ENCODE results near the gene GRAMD1B.
A peak's percentile ranks its signal among the peaks of the same experiment; 100 is the strongest.

GRAMD1B gene

DNA sequence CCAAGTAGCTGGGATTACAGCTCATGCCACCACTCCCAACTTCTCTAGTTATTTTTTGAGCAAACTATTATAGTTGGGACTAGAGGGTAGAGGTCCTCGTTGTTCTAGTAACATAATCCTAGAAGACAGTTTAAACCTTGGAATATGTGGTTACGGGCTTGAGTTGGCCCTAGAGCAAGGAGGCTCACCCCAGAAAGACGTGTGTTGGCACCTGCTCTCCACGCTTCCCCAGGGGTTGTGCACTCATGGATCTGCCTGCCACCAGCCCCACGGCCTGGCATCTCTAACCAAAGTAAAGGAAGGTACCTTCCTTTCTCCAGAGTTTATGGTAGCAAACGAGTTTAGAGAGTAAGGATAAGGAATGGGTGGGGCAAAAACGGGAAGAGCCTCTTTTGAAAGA, 145.4 kb downstream of the GRAMD1B start:
- H3K79me2 ChIP-seq (ENCODE audit: insufficient read depth, low read length): peaks cover 7% of the 10 kb centered on the region; the same call in 1 of the 2 replicates
- no peaks in the 10 kb centered on the region for H3F3A ChIP-seq (ENCODE audit: low read depth)
- no peaks in the 10 kb centered on the region for H3K27me3 ChIP-seq (ENCODE audit: insufficient read depth, low read length, poor library complexity, severe bottlenecking)
- no peak overlapping the region for H3K4me3 ChIP-seq (ENCODE audit: low read length, poor library complexity, severe bottlenecking)
- peaks cover 22% of the 10 kb centered on the region; the same call in 1 of the 2 replicates for H3K36me3 ChIP-seq (ENCODE audit: insufficient read depth, low read length)
- no peak overlapping the region for H2AFZ ChIP-seq (ENCODE audit: low read length)
- no peaks in the 10 kb centered on the region for H4K20me1 ChIP-seq (ENCODE audit: insufficient read depth, low read length, poor library complexity, severe bottlenecking)
- TF ChIP-seq EZH2phosphoT487 (IDR thresholded peaks at IDR 0.05; ENCODE audit: borderline replicate concordance) (no peak), CTCF (conservative IDR thresholded peaks at IDR 0.05; ENCODE audit: low read length) (no peak)
- no peak overlapping the region for H3K9ac ChIP-seq (ENCODE audit: low read depth, low read length, poor library complexity, severe bottlenecking)
- H3K9me3 ChIP-seq (ENCODE audit: insufficient read depth, low read depth, low read length): no peaks in the 10 kb centered on the region
- no peaks in the 10 kb centered on the region for H3K9me2 ChIP-seq (replicated peaks; ENCODE audit: low read depth, low read length)
- peaks cover 8% of the 10 kb centered on the region for H3K4me1 ChIP-seq (ENCODE audit: insufficient read depth, low read length, poor library complexity, severe bottlenecking)
- no peak overlapping the region for H3K4me2 ChIP-seq (ENCODE audit: low read depth, low read length, poor library complexity, severe bottlenecking)

GRCh38 chr11:123576082-123576481, 146.0 kb downstream of the GRAMD1B start:
- H3K9me3 ChIP-seq (ENCODE audit: insufficient read depth, low read depth, low read length): no peaks in the 10 kb centered on the region
- H3F3A ChIP-seq (ENCODE audit: low read depth): no peaks in the 10 kb centered on the region
- no peak overlapping the region for H2AFZ ChIP-seq (ENCODE audit: low read length)
- H3K79me2 ChIP-seq (ENCODE audit: insufficient read depth, low read length): peaks cover 5% of the 10 kb centered on the region; the same call in 1 of the 2 replicates
- peaks cover 8% of the 10 kb centered on the region for H3K4me1 ChIP-seq (ENCODE audit: insufficient read depth, low read length, poor library complexity, severe bottlenecking)
- TF ChIP-seq CTCF (conservative IDR thresholded peaks at IDR 0.05; ENCODE audit: low read length) (no peak), EZH2phosphoT487 (IDR thresholded peaks at IDR 0.05; ENCODE audit: borderline replicate concordance) (no peak)
- peaks cover 26% of the 10 kb centered on the region; the same call in 1 of the 2 replicates for H3K36me3 ChIP-seq (ENCODE audit: insufficient read depth, low read length)
- no peaks in the 10 kb centered on the region for H4K20me1 ChIP-seq (ENCODE audit: insufficient read depth, low read length, poor library complexity, severe bottlenecking)
- no peaks in the 10 kb centered on the region for H3K27me3 ChIP-seq (ENCODE audit: insufficient read depth, low read length, poor library complexity, severe bottlenecking)
- no peak overlapping the region for H3K4me3 ChIP-seq (ENCODE audit: low read length, poor library complexity, severe bottlenecking)
- peak overlapping the region; percentile 58 for H3K4me2 ChIP-seq (ENCODE audit: low read depth, low read length, poor library complexity, severe bottlenecking)
- H3K9me2 ChIP-seq (replicated peaks; ENCODE audit: low read depth, low read length): no peaks in the 10 kb centered on the region
- H3K9ac ChIP-seq (ENCODE audit: low read depth, low read length, poor library complexity, severe bottlenecking): no peak overlapping the region

- H3K4me3 ChIP-seq (ENCODE audit: low read length, poor library complexity, severe bottlenecking): peak overlapping the region; percentile 44
- H4K20me1 ChIP-seq (ENCODE audit: insufficient read depth, low read length, poor library complexity, severe bottlenecking): no peaks in the 10 kb centered on the region
- H3K79me2 ChIP-seq (ENCODE audit: insufficient read depth, low read length): 0 out of 2 replicates have a peak, but pooled peaks cover under 1% of the 10 kb centered on the region
- H3K27me3 ChIP-seq (ENCODE audit: insufficient read depth, low read length, poor library complexity, severe bottlenecking): no peaks in the 10 kb centered on the region
- TF ChIP-seq CTCF (conservative IDR thresholded peaks at IDR 0.05; ENCODE audit: low read length) (no peak), EZH2phosphoT487 (IDR thresholded peaks at IDR 0.05; ENCODE audit: borderline replicate concordance) (no peak)
- H3K9ac ChIP-seq (ENCODE audit: low read depth, low read length, poor library complexity, severe bottlenecking): no peak overlapping the region
- H3F3A ChIP-seq (ENCODE audit: low read depth): no peaks in the 10 kb centered on the region
- H3K4me1 ChIP-seq (ENCODE audit: insufficient read depth, low read length, poor library complexity, severe bottlenecking): peaks cover 8% of the 10 kb centered on the region
- H2AFZ ChIP-seq (ENCODE audit: low read length): peak overlapping the region; percentile 50
- H3K9me2 ChIP-seq (replicated peaks; ENCODE audit: low read depth, low read length): no peaks in the 10 kb centered on the region
- no peaks in the 10 kb centered on the region for H3K9me3 ChIP-seq (ENCODE audit: insufficient read depth, low read depth, low read length)
- H3K4me2 ChIP-seq (ENCODE audit: low read depth, low read length, poor library complexity, severe bottlenecking): peak overlapping the region; percentile 58
- H3K36me3 ChIP-seq (ENCODE audit: insufficient read depth, low read length): peaks cover 26% of the 10 kb centered on the region; the same call in 1 of the 2 replicates
Measured at GRCh38 chr11:123576501-123576900, 146.4 kb downstream of the GRAMD1B start.

All from Loucy (cell line).